IMR-90 (cell line): ENCODE data around the gene NAA80. TPM values are rescaled to one million over a fixed set of nuclear protein-coding genes. Genes with fewer than 3 reads are reported as not detected.
"Not testable (repeated sequence)": the region's sequence is repeated elsewhere in the genome, so short reads cannot be mapped to it uniquely, and the experiment has no call there.

Source experiments
- ATAC-seq: fragments of 200-7000 bp; cut with Tn5 transposase; 2 replicates; pipeline ENCODE4 v1.9.1; 2020; ENCODE audit warnings: low read depth, mild to moderate bottlenecking, moderate library complexity
- BruUV-seq: library from RNA; stranded (reverse); fragments of 400-500 nt; replicated peaks from 2 replicates; lab custom pipeline; 2021; lab: Mats Ljungman, UMichigan
- CTCF ChIA-PET: fragments of 300-600 bp; formaldehyde crosslinking; extraction: SDS; loops from one replicate; lab custom pipeline; 2021; ENCODE audit warnings: antibody characterized with exemption; lab: Yijun Ruan, JAX
- POLR2A ChIA-PET: fragments of 300-600 bp; sonication (Branson Sonifier 250); formaldehyde crosslinking; loops from one replicate; lab custom pipeline; 2022; ENCODE audit warnings: antibody characterized with exemption; ENCODE audit not compliant: unreplicated experiment; lab: Charles Lee
- DNase-seq: peaks from one replicate; pipeline ENCODE4 v3.0.0; 2013
- H2AFZ ChIP-seq: replicated peaks from 2 replicates; pipeline ENCODE3; 2013; ENCODE audit warnings: low read length, mild to moderate bottlenecking; ENCODE audit not compliant: poor library complexity
- H2AK5ac ChIP-seq: 2 replicates; pipeline ENCODE4 v1.6.1; 2013; ENCODE audit warnings: low read depth, low read length, inconsistent platforms
- H2AK9ac ChIP-seq: replicated peaks from 2 replicates; pipeline ENCODE3; 2013; ENCODE audit warnings: mild to moderate bottlenecking, low read depth, low read length, moderate library complexity; ENCODE audit not compliant: poor library complexity
- H2BK120ac ChIP-seq: 2 replicates; pipeline ENCODE4 v1.6.1; 2013; ENCODE audit warnings: low read depth, low read length, inconsistent platforms
- H2BK15ac ChIP-seq: 3 replicates; pipeline ENCODE4 v1.6.1; 2013; ENCODE audit warnings: low read depth, low read length, inconsistent platforms
- H2BK20ac ChIP-seq: 2 replicates; pipeline ENCODE4 v1.6.1; 2013; ENCODE audit warnings: low read depth, mild to moderate bottlenecking, inconsistent platforms, low read length, moderate library complexity
- H2BK5ac ChIP-seq: 2 replicates; pipeline ENCODE4 v1.6.1; 2013; ENCODE audit warnings: mild to moderate bottlenecking, low read depth, low read length, inconsistent platforms; ENCODE audit not compliant: poor library complexity, severe bottlenecking
- H3K14ac ChIP-seq: replicated peaks from 2 replicates; pipeline ENCODE4 v1.6.1; 2013; ENCODE audit warnings: low read depth, low read length, inconsistent platforms
- H3K18ac ChIP-seq: 2 replicates; pipeline ENCODE4 v1.6.1; 2013; ENCODE audit warnings: low read depth, low read length, control low read depth
- H3K23ac ChIP-seq: 2 replicates; pipeline ENCODE4 v1.6.1; 2013; ENCODE audit warnings: low read depth, low read length, inconsistent platforms
- H3K27ac ChIP-seq: 2 replicates; pipeline ENCODE4 v1.5.1; 2013; ENCODE audit warnings: mild to moderate bottlenecking, control low read depth, low read length; ENCODE audit not compliant: insufficient read depth
- H3K27me3 ChIP-seq: 2 replicates; pipeline ENCODE4 v1.6.1; 2013; ENCODE audit warnings: low read length; ENCODE audit not compliant: control insufficient read depth, insufficient read depth
- H3K36me3 ChIP-seq: 2 replicates; pipeline ENCODE4 v1.6.1; 2013; ENCODE audit warnings: low read length, mixed read lengths; ENCODE audit not compliant: control insufficient read depth, insufficient read depth
- H3K4ac ChIP-seq: 2 replicates; pipeline ENCODE4 v1.6.1; 2013; ENCODE audit warnings: low read depth, low read length, inconsistent platforms
- H3K4me1 ChIP-seq: 2 replicates; pipeline ENCODE4 v1.6.1; 2013; ENCODE audit warnings: low read length, mixed read lengths; ENCODE audit not compliant: control insufficient read depth, insufficient read depth
- H3K4me2 ChIP-seq: 2 replicates; pipeline ENCODE4 v1.6.1; 2013; ENCODE audit warnings: low read depth, mild to moderate bottlenecking, control low read depth, low read length, moderate library complexity
- H3K4me3 ChIP-seq: 2 replicates; pipeline ENCODE4 v1.5.1; 2013; ENCODE audit warnings: low read depth, mild to moderate bottlenecking, control low read depth, low read length, moderate library complexity; ENCODE audit not compliant: insufficient read depth
- H3K56ac ChIP-seq: 2 replicates; pipeline ENCODE4 v1.6.1; 2013; ENCODE audit warnings: low read length, inconsistent platforms; ENCODE audit not compliant: insufficient read depth; ENCODE audit errors: extremely low read depth
- H3K79me1 ChIP-seq, 2 experiments: 2 replicates each; pipeline ENCODE4 v1.6.1; 2013; ENCODE audit warnings: low read length in 2 of 2, inconsistent platforms in 1 of 2, low read depth in 1 of 2
- H3K9ac ChIP-seq: 2 replicates; pipeline ENCODE4 v1.6.1; 2013; ENCODE audit warnings: low read depth, low read length, control low read depth
- H3K9me1 ChIP-seq: 2 replicates; pipeline ENCODE4 v1.6.1; 2013; ENCODE audit warnings: low read length, inconsistent platforms; ENCODE audit not compliant: insufficient read depth
- H3K9me3 ChIP-seq: 2 replicates; pipeline ENCODE4 v1.6.1; 2013; ENCODE audit warnings: low read length; ENCODE audit not compliant: control insufficient read depth, insufficient read depth
- H4K20me1 ChIP-seq: 2 replicates; pipeline ENCODE4 v1.6.1; 2013; ENCODE audit warnings: low read length, inconsistent platforms; ENCODE audit not compliant: insufficient read depth
- H4K5ac ChIP-seq: 2 replicates; pipeline ENCODE4 v1.6.1; 2013; ENCODE audit warnings: mild to moderate bottlenecking, low read depth, low read length, control low read depth
- H4K8ac ChIP-seq, 2 experiments: 2 replicates each; pipeline ENCODE4 v1.6.1; 2013; ENCODE audit warnings: low read depth in 2 of 2, low read length in 2 of 2, control low read depth in 1 of 2, inconsistent platforms in 1 of 2
- H4K91ac ChIP-seq: 2 replicates; pipeline ENCODE4 v1.6.1; 2013; ENCODE audit warnings: low read depth, low read length, inconsistent platforms; ENCODE audit not compliant: insufficient read depth
- whole genome bisulfite sequencing, 2 experiments: methylation state at CpG; one replicate each; pipeline versions ENCODE4 v1.1.5 to v1.1.7; 2013; ENCODE audit warnings: missing lambda C conversion rate in 2 of 2; ENCODE audit not compliant: insufficient read length in 1 of 2; ENCODE audit errors: extremely low coverage in 2 of 2; 5-methylcytosine and 5-hydroxymethylcytosine counted together
- dilution Hi-C: fragments of 300-500 bp; cut with HindIII; formaldehyde crosslinking; loops from one replicate; pipeline ENCODE4 v1.14.3; 2018; ENCODE audit warnings: low sequenced_read_pairs; ENCODE audit not compliant: unreplicated experiment
- in situ Hi-C: fragments of 300-500 bp; cut with MboI; formaldehyde crosslinking; loops from 3 replicates; pipeline ENCODE4 v1.14.3; 2019; ENCODE audit warnings: low sequenced_read_pairs, inconsistent platforms, mixed read lengths
- intact Hi-C: fragments of 100-400 bp; cut with micrococcal nuclease; formaldehyde crosslinking; loops from 2 replicates; pipeline ENCODE4 v1.10.0; 2022
- polyA plus RNA-seq, 3 experiments: library from polyadenylated mRNA; depleted of rRNA; stranded (reverse); fragments of >200 nt; gene quantifications; 2 replicates each; pipeline ENCODE4 v1.2.3, GENCODE V29; 2012; ENCODE audit warnings: low replicate concordance in 1 of 3
- total RNA-seq: library from RNA; depleted of rRNA; stranded (reverse); fragments of >200 nt; gene quantifications from 2 replicates; pipeline ENCODE4 v1.2.3, GENCODE V29; 2012

The NAA80 gene
- total and polyA plus RNA-seq, 2 of the 4 experiments (the other 2 are of a cell fraction), result 5.0 to 14.4 TPM

DNA sequence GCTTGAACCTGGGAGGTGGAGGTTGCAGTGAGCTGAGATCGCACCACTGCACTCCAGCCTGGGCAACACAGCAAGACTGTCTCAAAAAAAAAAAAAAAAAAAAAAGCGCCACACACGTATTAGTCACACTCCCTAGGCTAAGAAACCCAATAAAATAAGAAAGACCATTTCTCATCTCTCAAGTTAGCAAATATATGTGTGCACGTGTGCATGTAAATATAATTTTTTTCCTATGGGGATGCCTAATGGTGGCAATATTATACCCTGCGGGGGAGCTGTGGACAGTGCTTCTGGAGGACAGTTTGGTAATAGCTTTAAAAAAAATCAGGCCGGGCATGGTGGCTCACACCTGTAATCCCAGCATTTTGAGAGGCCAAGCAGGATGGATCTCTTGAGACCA lies 15.1 kb downstream of the NAA80 start:
- CTCF ChIA-PET, result not testable (repeated sequence)

More for the DNA sequence above, 15.1 kb downstream of the NAA80 start:
- POLR2A ChIA-PET, H4K20me1 ChIP-seq, H4K91ac ChIP-seq, in situ Hi-C loops, H3K14ac ChIP-seq, DNase-seq, H3K79me1 ChIP-seq, H3K18ac ChIP-seq, H3K27ac ChIP-seq, H3K4me2 ChIP-seq, H3K56ac ChIP-seq, H3K4me1 ChIP-seq, H3K27me3 ChIP-seq, H4K5ac ChIP-seq, dilution Hi-C loops, BruUV-seq, H2AFZ ChIP-seq, H3K23ac ChIP-seq, H3K4me3 ChIP-seq, H3K9me1 ChIP-seq, intact Hi-C loops, H2BK20ac ChIP-seq, H2BK5ac ChIP-seq, H4K8ac ChIP-seq, H2AK9ac ChIP-seq, ATAC-seq, H2BK15ac ChIP-seq, H3K4ac ChIP-seq, H2BK120ac ChIP-seq, H2AK5ac ChIP-seq, H3K9ac ChIP-seq, H3K9me3 ChIP-seq: not testable (repeated sequence)
- WGBS, 2 experiments, result 100% methylated on average over 1 of the region's 6 CpGs; no CpG with 5 or more reads in 1 of the 2 experiments
- H3K36me3 ChIP-seq, result peaks cover 25% of the 10 kb centered on the region; the same call in 1 of the 2 replicates
